ACC112 (cell line): ENCODE data around the gene CDC42EP5.
A peak's percentile ranks its signal among the peaks of the same experiment; 100 is the strongest.
"Not testable (repeated sequence)": the region's sequence is repeated elsewhere in the genome, so short reads cannot be mapped to it uniquely, and the experiment has no call there.

Experiments used
- H2AFZ ChIP-seq: fragments of 200-600 bp; sonication (generic); one replicate; pipeline ENCODE4 v1.6.0; 2017; ENCODE audit warnings: antibody characterized with exemption, low read length; ENCODE audit not compliant: unreplicated experiment
- H3K27ac ChIP-seq: fragments of 200-600 bp; sonication (generic); 2 replicates; pipeline ENCODE4 v1.5.1; 2014; ENCODE audit warnings: low read depth, mild to moderate bottlenecking, antibody characterized with exemption, low read length, moderate library complexity
- H3K27me3 ChIP-seq: fragments of 200-600 bp; sonication (generic); 2 replicates; pipeline ENCODE4 v1.6.1; 2014; ENCODE audit warnings: mild to moderate bottlenecking, antibody characterized with exemption, low read length, moderate library complexity, mixed read lengths; ENCODE audit not compliant: insufficient read depth
- H3K36me3 ChIP-seq: fragments of 200-600 bp; sonication (generic); 2 replicates; pipeline ENCODE4 v1.6.1; 2016; ENCODE audit warnings: mild to moderate bottlenecking, antibody characterized with exemption, low read length, moderate library complexity, mixed read lengths; ENCODE audit not compliant: insufficient read depth
- H3K4me1 ChIP-seq: fragments of 200-600 bp; sonication (generic); one replicate; pipeline ENCODE4 v1.6.1; 2016; ENCODE audit warnings: low read length, mixed read lengths; ENCODE audit not compliant: insufficient read depth, unreplicated experiment, control insufficient read depth
- H3K4me3 ChIP-seq: fragments of 200-600 bp; sonication (generic); 2 replicates; pipeline ENCODE4 v1.5.1; 2014; ENCODE audit warnings: mild to moderate bottlenecking, low read depth, low read length
- H3K79me2 ChIP-seq: fragments of 200-600 bp; sonication (generic); one replicate; pipeline ENCODE4 v1.6.0; 2016; ENCODE audit warnings: low read length; ENCODE audit not compliant: control insufficient read depth, unreplicated experiment, insufficient read depth

The CDC42EP5 gene

GRCh38 chr19:54473071-54473891, at the start of gene CDC42EP5:
TSS of gene CDC42EP5 (minus strand) at chr19:54473296. CDS start at chr19:54465547, 7,749 bp downstream.
- Histone ChIP-seq H3K4me3 (peak within 1 kb of the TSS; percentile 80), H3K4me1 (peaks cover 5% of the 10 kb centered on the region), H2AFZ (no peak within 1 kb of the TSS), H3K79me2 (no peaks in the 10 kb centered on the region), H3K27ac (no peak within 1 kb of the TSS), H3K36me3 (no peaks in the 10 kb centered on the region), H3K27me3 (no peaks in the 10 kb centered on the region)

GRCh38 chr19:54521860-54522513, 48.9 kb upstream of the CDC42EP5 start:
- Histone ChIP-seq H2AFZ (no peak overlapping the region), H3K79me2 (no peaks in the 10 kb centered on the region), H3K4me1 (no peaks in the 10 kb centered on the region), H3K36me3 (no peaks in the 10 kb centered on the region), H3K27ac (no peak overlapping the region), H3K4me3 (no peak overlapping the region), H3K27me3 (no peaks in the 10 kb centered on the region)

GRCh38 chr19:54521022-54521859, 48.1 kb upstream of the CDC42EP5 start:
- Histone ChIP-seq H3K4me3 (no peak overlapping the region), H3K27me3 (no peaks in the 10 kb centered on the region), H3K79me2 (no peaks in the 10 kb centered on the region), H3K4me1 (no peaks in the 10 kb centered on the region), H2AFZ (no peak overlapping the region), H3K36me3 (no peaks in the 10 kb centered on the region), H3K27ac (no peak overlapping the region)

GRCh38 chr19:54518844-54519243, 45.7 kb upstream of the CDC42EP5 start:
- no peaks in the 10 kb centered on the region for H3K79me2 ChIP-seq
- H3K27ac ChIP-seq: no peak overlapping the region
- no peak overlapping the region for H3K4me3 ChIP-seq
- no peaks in the 10 kb centered on the region for H3K36me3 ChIP-seq
- H3K27me3 ChIP-seq: no peaks in the 10 kb centered on the region
- no peaks in the 10 kb centered on the region for H3K4me1 ChIP-seq
- H2AFZ ChIP-seq: no peak overlapping the region

- H3K4me1 ChIP-seq: no peaks in the 10 kb centered on the region
- H3K27ac ChIP-seq: no peak overlapping the region
- no peak overlapping the region for H3K4me3 ChIP-seq
- H2AFZ ChIP-seq: no peak overlapping the region
- no peaks in the 10 kb centered on the region for H3K36me3 ChIP-seq
- H3K79me2 ChIP-seq: no peaks in the 10 kb centered on the region
- H3K27me3 ChIP-seq: no peaks in the 10 kb centered on the region
Measured at GRCh38 chr19:54517483-54517882, 44.4 kb upstream of the CDC42EP5 start.

- no peak overlapping the region for H3K27ac ChIP-seq
- no peaks in the 10 kb centered on the region for H3K27me3 ChIP-seq
- H3K4me1 ChIP-seq: no peaks in the 10 kb centered on the region
- H3K4me3 ChIP-seq: no peak overlapping the region
- no peaks in the 10 kb centered on the region for H3K79me2 ChIP-seq
- H3K36me3 ChIP-seq: no peaks in the 10 kb centered on the region
- H2AFZ ChIP-seq: no peak overlapping the region
Measured at GRCh38 chr19:54515156-54515555, 42.1 kb upstream of the CDC42EP5 start.

GRCh38 chr19:54509200-54509940, 36.3 kb upstream of the CDC42EP5 start:
- not testable (repeated sequence) for H3K4me1 ChIP-seq, H3K79me2 ChIP-seq, H3K27ac ChIP-seq, H3K36me3 ChIP-seq, H2AFZ ChIP-seq, H3K4me3 ChIP-seq, H3K27me3 ChIP-seq

- H3K4me1 ChIP-seq, H2AFZ ChIP-seq, H3K27ac ChIP-seq, H3K4me3 ChIP-seq, H3K27me3 ChIP-seq, H3K36me3 ChIP-seq, H3K79me2 ChIP-seq: not testable (repeated sequence)
Measured at GRCh38 chr19:54508487-54508886, 35.4 kb upstream of the CDC42EP5 start.

GRCh38 chr19:54507824-54508223, 34.7 kb upstream of the CDC42EP5 start:
- no peak overlapping the region for H3K4me3 ChIP-seq
- H3K36me3 ChIP-seq: no peaks in the 10 kb centered on the region
- H3K27me3 ChIP-seq: no peaks in the 10 kb centered on the region
- H3K79me2 ChIP-seq: no peaks in the 10 kb centered on the region
- H3K27ac ChIP-seq: no peak overlapping the region
- H3K4me1 ChIP-seq: no peaks in the 10 kb centered on the region
- no peak overlapping the region for H2AFZ ChIP-seq

- not testable (repeated sequence) for H3K79me2 ChIP-seq, H3K36me3 ChIP-seq, H2AFZ ChIP-seq, H3K4me1 ChIP-seq, H3K27me3 ChIP-seq, H3K27ac ChIP-seq, H3K4me3 ChIP-seq
Measured at GRCh38 chr19:54507038-54507717, 34.1 kb upstream of the CDC42EP5 start.
